ENCODE measurements around the gene MASP1.
"Not testable (repeated sequence)": the region's sequence is repeated elsewhere in the genome, so short reads cannot be mapped to it uniquely, and the experiment has no call there.

The MASP1 gene

GRCh38 chr3:187207062-187207461 lies 84.5 kb downstream of the MASP1 start:
- no peak for TF ChIP-seq ZFX (IDR thresholded peaks at IDR 0.05; ENCODE audit: borderline replicate concordance)
- no peak for TF ChIP-seq CTCF (IDR thresholded peaks at IDR 0.05)

DNA sequence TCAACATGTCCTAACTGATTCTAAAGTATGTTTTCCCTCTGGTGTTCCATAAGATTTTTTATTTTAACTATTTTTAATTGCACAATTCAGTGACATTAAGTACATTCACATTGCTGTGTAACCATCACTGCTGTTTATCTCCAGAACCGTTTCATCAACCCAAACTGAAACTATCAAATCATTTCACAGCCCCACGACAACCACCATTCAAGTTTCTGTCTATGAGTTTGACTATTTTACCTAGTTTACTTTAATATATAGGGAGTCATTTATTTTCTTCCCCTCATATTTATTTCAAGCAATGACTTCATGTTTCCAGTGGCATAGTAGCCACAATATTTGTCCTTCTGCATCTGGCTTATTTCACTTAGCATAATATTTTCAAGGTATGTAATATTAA lies 85.9 kb downstream of the MASP1 start:
- TF ChIP-seq ZFX (IDR thresholded peaks at IDR 0.05; ENCODE audit: borderline replicate concordance) = no peak
- TF ChIP-seq CTCF (IDR thresholded peaks at IDR 0.05) = no peak
- no peak overlapping the region for H3K27ac ChIP-seq

More at GRCh38 chr3:187207062-187207461, 84.5 kb downstream of the MASP1 start:
- no peak overlapping the region for H3K27ac ChIP-seq

DNA sequence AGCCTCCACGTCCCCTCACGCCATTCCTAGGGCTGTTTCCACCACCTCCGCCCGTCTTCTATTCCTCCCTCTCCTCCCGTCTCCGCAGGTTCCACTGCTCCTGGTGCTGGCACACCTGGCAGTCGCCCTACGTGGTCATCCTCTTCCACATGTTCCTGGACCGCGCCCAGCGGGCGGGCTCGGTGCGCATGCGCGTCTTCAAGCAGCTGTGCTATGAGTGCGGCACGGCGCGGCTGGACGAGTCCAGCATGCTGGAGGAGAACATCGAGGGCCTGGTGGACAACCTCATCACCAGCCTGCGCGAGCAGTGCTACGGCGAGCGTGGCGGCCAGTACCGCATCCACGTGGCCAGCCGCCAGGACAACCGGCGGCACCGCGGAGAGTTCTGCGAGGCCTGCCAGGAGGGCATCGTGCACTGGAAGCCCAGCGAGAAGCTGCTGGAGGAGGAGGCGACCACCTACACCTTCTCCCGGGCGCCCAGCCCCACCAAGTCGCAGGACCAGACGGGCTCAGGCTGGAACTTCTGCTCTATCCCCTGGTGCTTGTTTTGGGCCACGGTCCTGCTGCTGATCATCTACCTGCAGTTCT lies 92.0 kb downstream of the MASP1 start:
- H3K27ac ChIP-seq = not testable (repeated sequence)

DNA sequence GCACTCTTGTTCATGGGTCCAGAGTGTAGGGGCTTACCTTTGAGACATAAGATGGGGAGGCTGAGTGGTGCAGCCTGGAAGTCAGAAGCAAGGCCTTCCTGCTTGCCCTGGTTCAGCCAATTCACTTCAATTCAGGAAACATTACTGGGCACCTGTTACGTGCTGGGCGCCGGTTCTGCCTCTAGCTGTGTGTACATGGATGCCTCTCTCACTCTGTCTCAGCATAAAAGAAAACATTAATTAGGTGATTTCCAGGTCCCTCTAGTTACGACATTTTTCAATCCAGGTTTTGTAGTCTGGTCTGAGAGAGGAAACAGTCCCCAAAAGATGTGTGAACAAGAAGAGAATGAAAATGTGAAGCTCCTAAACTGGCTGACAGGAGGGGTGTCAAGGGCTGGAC lies 93.0 kb downstream of the MASP1 start:
- no peak overlapping the region for H3K27ac ChIP-seq
- TF ChIP-seq CTCF (IDR thresholded peaks at IDR 0.05) (no peak), ZFX (IDR thresholded peaks at IDR 0.05; ENCODE audit: borderline replicate concordance) (no peak)

GRCh38 chr3:187197335-187197649 lies 94.2 kb downstream of the MASP1 start, which contains the start of gene RTP1:
RTP1 (plus strand) TSS chr3:187197486; CDS start chr3:187197516, 30 bp downstream.
- no peak within 1 kb of the TSS for H3K27ac ChIP-seq
- TF ChIP-seq CTCF (IDR thresholded peaks at IDR 0.05) = no peak
- TF ChIP-seq ZFX (IDR thresholded peaks at IDR 0.05; ENCODE audit: borderline replicate concordance) = no peak

DNA sequence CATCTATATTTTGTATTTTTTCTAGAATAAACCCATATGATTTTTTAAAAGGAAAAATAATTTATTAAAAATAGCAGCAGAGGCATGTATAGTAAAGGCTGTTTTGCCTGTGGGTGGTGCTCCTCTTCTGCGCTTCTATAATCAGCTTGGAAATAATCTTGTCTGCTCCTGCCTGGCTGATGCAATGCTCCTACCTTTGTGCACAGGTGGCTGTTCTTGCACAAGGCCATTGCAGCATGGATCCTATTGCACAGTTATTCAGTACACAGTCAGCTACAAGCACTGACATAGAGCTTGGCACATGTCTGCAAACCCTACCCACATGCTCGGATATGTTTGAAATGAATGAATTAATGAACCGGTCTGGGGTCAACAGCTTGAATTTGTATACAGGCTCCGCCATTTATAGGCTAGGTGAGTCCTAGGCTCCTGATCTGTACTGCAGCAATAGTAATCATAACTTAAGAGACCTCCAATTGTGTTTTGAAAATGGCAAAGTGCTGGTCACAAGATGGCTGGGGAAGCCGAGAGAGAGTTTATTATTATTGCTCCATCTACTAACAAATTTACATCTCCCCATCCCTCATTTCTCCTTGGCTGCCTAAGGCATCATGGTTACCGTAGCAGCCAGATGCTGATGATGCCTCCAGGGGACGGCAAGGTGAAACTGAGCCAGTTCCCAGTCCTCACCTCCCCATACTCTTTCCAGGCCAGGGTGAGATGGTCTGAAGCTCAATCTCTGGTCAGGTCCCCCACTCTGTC lies 94.8 kb downstream of the MASP1 start:
- no peak overlapping the region for H3K27ac ChIP-seq
- TF ChIP-seq CTCF (IDR thresholded peaks at IDR 0.05) (no peak), ZFX (IDR thresholded peaks at IDR 0.05; ENCODE audit: borderline replicate concordance) (no peak)

- no peak overlapping the region for H3K27ac ChIP-seq
- TF ChIP-seq CTCF (IDR thresholded peaks at IDR 0.05) = no peak
- no peak for TF ChIP-seq ZFX (IDR thresholded peaks at IDR 0.05; ENCODE audit: borderline replicate concordance)
These were observed 98.4 kb downstream of the MASP1 start for GRCh38 chr3:187193181-187193580.
